ENCODE results near the gene ALPI.

Gene ALPI

GRCh38 chr2:232501794-232502390, 45.9 kb downstream of the ALPI start:
- no peak for DNase-seq (ENCODE audit: low spot score)

GRCh38 chr2:232502511-232502910, 46.6 kb downstream of the ALPI start:
- no peak for DNase-seq (ENCODE audit: low spot score)

- peak; percentile 41 for DNase-seq (ENCODE audit: low spot score)
These were observed 47.2 kb downstream of the ALPI start for GRCh38 chr2:232502911-232503808.

- no peak for DNase-seq (ENCODE audit: low spot score)
These were observed 47.9 kb downstream of the ALPI start for GRCh38 chr2:232503809-232504323.

GRCh38 chr2:232504438-232504837, 48.5 kb downstream of the ALPI start:
- DNase-seq (ENCODE audit: low spot score): no peak

GRCh38 chr2:232505856-232506255, 49.9 kb downstream of the ALPI start:
- DNase-seq (ENCODE audit: low spot score): no peak

GRCh38 chr2:232506709-232507108, 50.8 kb downstream of the ALPI start:
- no peak for DNase-seq (ENCODE audit: low spot score)

GRCh38 chr2:232508251-232508650, 52.3 kb downstream of the ALPI start:
- DNase-seq (ENCODE audit: low spot score): no peak

Data from globus pallidus (tissue), 1 donor.